Activated CD8-positive, alpha-beta T cell treated with anti-CD3 and anti-CD28 coated beads for 36 hours (primary cell): ENCODE data around the gene C6orf141. TPM values are rescaled to one million over a fixed set of nuclear protein-coding genes. Genes with fewer than 3 reads are reported as not detected.

ENCODE experiments used
- ATAC-seq: fragments of 200-7000 bp; cut with Tn5 transposase; one replicate; pipeline ENCODE4 v1.10.0; 2021; ENCODE audit warnings: mild to moderate bottlenecking, moderate library complexity
- CTCF ChIA-PET: fragments of 350-600 bp; sonication (Branson Sonifier 250); formaldehyde crosslinking; loops from one replicate; lab custom pipeline; 2021; ENCODE audit warnings: antibody characterized with exemption; lab: Charles Lee
- POLR2A ChIA-PET: fragments of 350-600 bp; sonication (Branson Sonifier 250); formaldehyde crosslinking; loops from one replicate; lab custom pipeline; 2021; ENCODE audit warnings: antibody characterized with exemption; lab: Charles Lee
- DNase-seq: peaks from one replicate; pipeline ENCODE4 v3.0.0-alpha.2; 2020
- H3K27ac Mint-ChIP-seq: one replicate; pipeline ENCODE4 v1.8.0; 2021; ENCODE audit warnings: mild to moderate bottlenecking, mixed read lengths
- H3K27me3 Mint-ChIP-seq: one replicate; pipeline ENCODE4 v1.8.0; 2021; ENCODE audit warnings: mixed read lengths
- H3K36me3 Mint-ChIP-seq: one replicate; pipeline ENCODE4 v1.8.0; 2021; ENCODE audit warnings: low read depth, mixed read lengths
- H3K4me1 Mint-ChIP-seq: one replicate; pipeline ENCODE4 v1.8.0; 2021; ENCODE audit warnings: low read depth, mixed read lengths
- H3K4me3 Mint-ChIP-seq: one replicate; pipeline ENCODE4 v1.8.0; 2021; ENCODE audit warnings: mild to moderate bottlenecking, moderate library complexity, mixed read lengths
- H3K9me3 Mint-ChIP-seq: one replicate; pipeline ENCODE4 v1.8.0; 2021; ENCODE audit warnings: mixed read lengths
- intact Hi-C: fragments of 100-400 bp; cut with micrococcal nuclease; formaldehyde crosslinking; loops from one replicate; pipeline ENCODE4 v1.10.0; 2022
- total RNA-seq, 2 experiments: library from RNA; stranded (reverse); gene quantifications; one replicate each; pipeline ENCODE4 v1.2.3, GENCODE V29; 2021
- TF ChIP-seq, protein P1 (sequence below): fragments of 200-600 bp; IDR thresholded peaks from one replicate; pipeline ENCODE4 v1.8.0; 2022; ENCODE audit warnings: antibody characterized with exemption, mild to moderate bottlenecking

The C6orf141 gene
- total RNA-seq, 2 experiments from 2014 or later, result 0.43 to 0.87 TPM

DNA sequence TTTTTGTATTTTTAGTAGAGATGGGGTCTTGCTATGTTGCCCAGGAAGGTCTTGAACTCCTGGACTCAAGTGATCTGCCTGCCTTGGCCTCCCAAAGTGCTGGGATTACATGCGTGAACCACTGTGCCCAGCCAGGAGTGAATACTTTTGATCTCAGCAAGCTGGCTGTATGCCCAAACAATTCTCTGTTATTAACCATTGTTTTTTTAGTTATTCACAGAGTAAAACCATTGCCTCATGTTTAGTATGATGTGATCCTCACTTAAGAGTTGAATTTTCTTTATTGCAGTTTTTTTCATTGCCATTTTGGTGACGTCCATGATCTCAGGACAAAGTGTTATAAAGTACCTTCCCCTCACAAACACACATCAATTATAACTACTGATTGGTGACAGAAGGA lies 14.8 kb downstream of the C6orf141 start:
- CTCF ChIA-PET, result interaction anchor here (2.9 kb wide), 1 partner anchor 33 kb away, joined by 11 read pairs; no protein-coding TSS in a partner anchor
- H3K27me3 Mint-ChIP-seq, result peaks cover 15% of the 10 kb centered on the region
- TF ChIP-seq, protein P1, sequence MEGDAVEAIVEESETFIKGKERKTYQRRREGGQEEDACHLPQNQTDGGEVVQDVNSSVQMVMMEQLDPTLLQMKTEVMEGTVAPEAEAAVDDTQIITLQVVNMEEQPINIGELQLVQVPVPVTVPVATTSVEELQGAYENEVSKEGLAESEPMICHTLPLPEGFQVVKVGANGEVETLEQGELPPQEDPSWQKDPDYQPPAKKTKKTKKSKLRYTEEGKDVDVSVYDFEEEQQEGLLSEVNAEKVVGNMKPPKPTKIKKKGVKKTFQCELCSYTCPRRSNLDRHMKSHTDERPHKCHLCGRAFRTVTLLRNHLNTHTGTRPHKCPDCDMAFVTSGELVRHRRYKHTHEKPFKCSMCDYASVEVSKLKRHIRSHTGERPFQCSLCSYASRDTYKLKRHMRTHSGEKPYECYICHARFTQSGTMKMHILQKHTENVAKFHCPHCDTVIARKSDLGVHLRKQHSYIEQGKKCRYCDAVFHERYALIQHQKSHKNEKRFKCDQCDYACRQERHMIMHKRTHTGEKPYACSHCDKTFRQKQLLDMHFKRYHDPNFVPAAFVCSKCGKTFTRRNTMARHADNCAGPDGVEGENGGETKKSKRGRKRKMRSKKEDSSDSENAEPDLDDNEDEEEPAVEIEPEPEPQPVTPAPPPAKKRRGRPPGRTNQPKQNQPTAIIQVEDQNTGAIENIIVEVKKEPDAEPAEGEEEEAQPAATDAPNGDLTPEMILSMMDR, result no peak
- H3K9me3 Mint-ChIP-seq, result peaks cover 4% of the 10 kb centered on the region
- ATAC-seq (no peak), DNase-seq (no peak)
- no peak overlapping the region for H3K4me3 Mint-ChIP-seq
- POLR2A ChIA-PET, result no interaction called here
- H3K36me3 Mint-ChIP-seq, result no peaks in the 10 kb centered on the region
- no peaks in the 10 kb centered on the region for H3K4me1 Mint-ChIP-seq
- intact Hi-C loops, result no loop called here
- H3K27ac Mint-ChIP-seq, result no peak overlapping the region

DNA sequence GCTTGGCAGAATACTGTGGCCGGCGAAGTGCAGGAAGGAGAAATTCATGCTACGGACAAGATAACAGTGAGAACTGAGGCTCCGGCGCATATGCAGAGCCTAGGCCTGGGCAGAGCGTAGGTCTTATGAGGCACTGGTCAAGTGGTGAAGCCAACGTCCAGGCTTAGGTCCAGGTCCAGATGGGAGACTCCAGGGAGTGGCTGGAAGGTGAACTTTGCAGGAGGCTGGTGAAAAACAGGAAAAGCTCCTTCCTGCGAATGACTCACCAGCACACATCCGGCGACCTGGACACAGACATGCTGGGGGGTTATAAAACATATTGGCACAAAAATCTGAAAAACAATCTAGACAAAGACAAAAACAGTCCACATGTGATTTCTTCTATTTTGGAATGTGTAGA lies 15.4 kb downstream of the C6orf141 start:
- peaks cover 4% of the 10 kb centered on the region for H3K9me3 Mint-ChIP-seq
- H3K36me3 Mint-ChIP-seq, result no peaks in the 10 kb centered on the region
- no peak overlapping the region for H3K27ac Mint-ChIP-seq
- no peak overlapping the region for H3K4me3 Mint-ChIP-seq
- POLR2A ChIA-PET, result no interaction called here
- TF ChIP-seq, protein P1, result no peak
- no peaks in the 10 kb centered on the region for H3K4me1 Mint-ChIP-seq
- H3K27me3 Mint-ChIP-seq, result peaks cover 15% of the 10 kb centered on the region
- DNase-seq, result no peak
- no peak for ATAC-seq
- CTCF ChIA-PET, result interaction anchor here (2.9 kb wide), 1 partner anchor 34 kb away, joined by 11 read pairs; no protein-coding TSS in a partner anchor
- intact Hi-C loops, result no loop called here

DNA sequence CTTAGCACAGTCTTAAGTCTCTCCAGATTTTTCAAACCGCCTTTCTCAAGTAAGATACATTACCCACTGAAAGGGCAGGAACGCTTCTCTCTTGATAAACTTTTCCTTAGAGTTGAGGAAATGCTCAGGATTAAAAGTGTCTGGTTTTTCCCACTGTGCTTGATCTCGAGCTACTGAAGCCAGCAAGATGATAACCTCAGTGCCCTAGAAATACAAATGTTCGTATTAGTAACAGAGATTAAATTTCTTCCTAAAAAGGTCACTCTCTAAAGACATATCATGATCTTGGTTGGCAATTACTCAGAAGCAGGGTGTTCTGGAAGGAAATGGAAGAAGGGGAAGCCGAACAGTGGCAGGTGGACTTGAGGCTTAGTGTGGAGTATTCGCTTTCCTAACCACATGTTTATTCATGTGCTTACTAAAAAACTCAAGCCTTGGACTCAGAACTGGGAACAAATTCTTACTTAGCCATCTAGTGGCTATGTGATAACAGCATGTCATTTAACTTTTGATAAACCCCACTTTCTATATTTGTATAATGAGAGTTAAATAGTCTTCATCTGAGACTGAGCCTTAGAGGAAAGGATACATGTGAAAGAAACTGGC lies 20.1 kb downstream of the C6orf141 start:
- H3K4me3 Mint-ChIP-seq, result no peak overlapping the region

DNA sequence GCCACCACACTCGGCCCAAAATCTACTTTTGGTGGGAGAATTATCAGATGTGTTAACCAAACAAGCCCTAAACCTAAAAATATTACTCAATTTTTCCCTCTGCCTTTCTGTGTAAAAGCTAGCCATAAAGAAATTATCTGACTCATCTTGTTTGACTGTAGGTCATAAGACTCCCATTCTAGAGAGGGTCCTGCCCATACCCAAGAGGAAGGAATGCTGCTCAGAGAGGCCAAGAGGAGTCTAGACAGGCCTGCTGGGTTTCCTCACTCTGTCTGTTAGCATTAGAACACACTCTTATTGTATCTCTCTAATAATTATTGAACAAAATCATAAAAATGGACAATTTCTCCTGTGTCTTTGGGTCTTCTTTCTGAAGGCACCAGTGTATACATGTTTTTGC lies 26.1 kb downstream of the C6orf141 start:
- no peaks in the 10 kb centered on the region for H3K9me3 Mint-ChIP-seq
- no peaks in the 10 kb centered on the region for H3K4me1 Mint-ChIP-seq
- no peaks in the 10 kb centered on the region for H3K36me3 Mint-ChIP-seq
- H3K4me3 Mint-ChIP-seq, result no peak overlapping the region
- no peak for ATAC-seq
- no peak for DNase-seq
- intact Hi-C loops, result no loop called here
- TF ChIP-seq, protein P1, result no peak
- H3K27ac Mint-ChIP-seq, result no peak overlapping the region
- H3K27me3 Mint-ChIP-seq, result peaks cover 1% of the 10 kb centered on the region
- CTCF ChIA-PET, result no interaction called here
- POLR2A ChIA-PET, result no interaction called here

More for the DNA sequence above, 20.1 kb downstream of the C6orf141 start:
- Mint-ChIP-seq H3K4me1 (no peaks in the 10 kb centered on the region), H3K27ac (no peak overlapping the region), H3K36me3 (no peaks in the 10 kb centered on the region), H3K9me3 (no peaks in the 10 kb centered on the region), H3K27me3 (peaks cover 10% of the 10 kb centered on the region)
- POLR2A ChIA-PET, result no interaction called here
- ATAC-seq, result no peak
- no peak for DNase-seq
- CTCF ChIA-PET, result interaction anchor here (0.8 to 2.2 kb wide), 2 partner anchors 38 to 146 kb away, joined by 3 to 7 read pairs; no protein-coding TSS in a partner anchor
- TF ChIP-seq, protein P1, result no peak
- intact Hi-C loops, result no loop called here

DNA sequence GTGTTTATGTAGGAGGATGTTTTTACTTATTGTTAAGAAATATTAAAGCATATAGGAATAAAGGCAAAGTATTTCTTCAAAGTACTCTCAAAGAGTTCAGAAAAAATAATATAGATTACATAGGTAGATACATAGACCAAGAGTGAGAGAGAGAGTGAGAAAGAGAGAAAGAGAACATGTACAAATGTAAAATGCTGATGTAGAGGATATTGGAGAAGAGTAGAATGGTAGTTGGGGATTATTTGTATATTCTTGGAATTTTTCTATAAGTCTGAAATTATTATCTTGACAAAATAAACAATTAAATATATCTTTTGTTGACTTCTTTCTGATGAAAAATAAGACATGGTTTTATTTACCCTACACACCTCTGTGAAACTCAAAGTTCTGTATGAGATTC lies 29.2 kb downstream of the C6orf141 start:
- CTCF ChIA-PET, result no interaction called here
- DNase-seq (no peak), ATAC-seq (no peak)
- intact Hi-C loops, result no loop called here
- Mint-ChIP-seq H3K4me3 (no peak overlapping the region), H3K9me3 (no peaks in the 10 kb centered on the region), H3K36me3 (no peaks in the 10 kb centered on the region), H3K27ac (no peak overlapping the region), H3K4me1 (no peaks in the 10 kb centered on the region), H3K27me3 (peaks cover 1% of the 10 kb centered on the region)
- TF ChIP-seq, protein P1, result no peak
- POLR2A ChIA-PET, result no interaction called here
